PFSK-1 (cell line): ENCODE data around the gene STK10.

Experiments
- FOXP2 ChIP-seq: optimal IDR thresholded peaks from 2 replicates; pipeline ENCODE3; 2011; ENCODE audit warnings: borderline replicate concordance, control low read depth, inconsistent platforms; ENCODE audit not compliant: insufficient read depth; ENCODE audit errors: extremely low read length, extremely low read depth
- POLR2AphosphoS5 ChIP-seq: IDR thresholded peaks from 2 replicates; pipeline ENCODE4 v1.6.1; 2012; ENCODE audit warnings: low read depth, mild to moderate bottlenecking, control low read depth, low read length, moderate library complexity
- SIN3A ChIP-seq: IDR thresholded peaks from 2 replicates; pipeline ENCODE4 v1.6.1; 2012; ENCODE audit warnings: mild to moderate bottlenecking, low read length, moderate library complexity, borderline replicate concordance; ENCODE audit not compliant: insufficient read depth
- TAF1 ChIP-seq: IDR thresholded peaks from 2 replicates; pipeline ENCODE4 v1.6.1; 2012; ENCODE audit warnings: low read length, control low read depth, borderline replicate concordance; ENCODE audit not compliant: insufficient read depth
- TF ChIP-seq, protein P1 (sequence below), 2 experiments: IDR thresholded peaks; 2 replicates each; pipeline versions ENCODE4 v1.6.1 to v1.8.0; 2011 to 2012; ENCODE audit warnings: low read depth in 2 of 2, low read length in 2 of 2, control low read depth in 1 of 2, inconsistent platforms in 1 of 2, mild to moderate bottlenecking in 1 of 2, moderate library complexity in 1 of 2; ENCODE audit not compliant: insufficient read depth in 1 of 2

DNA sequence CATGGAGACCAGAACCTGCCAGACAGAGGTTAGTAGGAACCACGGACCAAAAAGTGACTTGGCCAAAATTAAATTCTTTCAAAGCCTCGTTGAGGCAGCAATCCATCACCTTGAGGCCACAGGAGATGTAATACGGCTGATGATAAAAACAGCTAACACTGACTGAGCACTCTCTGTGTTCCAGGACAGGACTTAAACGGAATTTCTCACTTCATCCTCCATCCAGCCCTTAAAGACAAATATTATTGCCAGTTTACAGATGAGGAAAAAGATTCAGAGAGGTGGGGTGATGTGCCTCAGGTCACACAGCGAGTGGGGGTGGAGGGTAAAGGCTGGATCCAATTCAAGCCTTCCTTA lies 25.1 kb downstream of the STK10 start:
- TF ChIP-seq POLR2AphosphoS5 (no peak), TAF1 (no peak), FOXP2 (no peak), SIN3A (no peak)
- TF ChIP-seq, protein P1, sequence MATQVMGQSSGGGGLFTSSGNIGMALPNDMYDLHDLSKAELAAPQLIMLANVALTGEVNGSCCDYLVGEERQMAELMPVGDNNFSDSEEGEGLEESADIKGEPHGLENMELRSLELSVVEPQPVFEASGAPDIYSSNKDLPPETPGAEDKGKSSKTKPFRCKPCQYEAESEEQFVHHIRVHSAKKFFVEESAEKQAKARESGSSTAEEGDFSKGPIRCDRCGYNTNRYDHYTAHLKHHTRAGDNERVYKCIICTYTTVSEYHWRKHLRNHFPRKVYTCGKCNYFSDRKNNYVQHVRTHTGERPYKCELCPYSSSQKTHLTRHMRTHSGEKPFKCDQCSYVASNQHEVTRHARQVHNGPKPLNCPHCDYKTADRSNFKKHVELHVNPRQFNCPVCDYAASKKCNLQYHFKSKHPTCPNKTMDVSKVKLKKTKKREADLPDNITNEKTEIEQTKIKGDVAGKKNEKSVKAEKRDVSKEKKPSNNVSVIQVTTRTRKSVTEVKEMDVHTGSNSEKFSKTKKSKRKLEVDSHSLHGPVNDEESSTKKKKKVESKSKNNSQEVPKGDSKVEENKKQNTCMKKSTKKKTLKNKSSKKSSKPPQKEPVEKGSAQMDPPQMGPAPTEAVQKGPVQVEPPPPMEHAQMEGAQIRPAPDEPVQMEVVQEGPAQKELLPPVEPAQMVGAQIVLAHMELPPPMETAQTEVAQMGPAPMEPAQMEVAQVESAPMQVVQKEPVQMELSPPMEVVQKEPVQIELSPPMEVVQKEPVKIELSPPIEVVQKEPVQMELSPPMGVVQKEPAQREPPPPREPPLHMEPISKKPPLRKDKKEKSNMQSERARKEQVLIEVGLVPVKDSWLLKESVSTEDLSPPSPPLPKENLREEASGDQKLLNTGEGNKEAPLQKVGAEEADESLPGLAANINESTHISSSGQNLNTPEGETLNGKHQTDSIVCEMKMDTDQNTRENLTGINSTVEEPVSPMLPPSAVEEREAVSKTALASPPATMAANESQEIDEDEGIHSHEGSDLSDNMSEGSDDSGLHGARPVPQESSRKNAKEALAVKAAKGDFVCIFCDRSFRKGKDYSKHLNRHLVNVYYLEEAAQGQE (IDR thresholded peaks at IDR 0.05; ENCODE audit: insufficient read depth in 1 of 2, low read depth in 2 of 2, low read length in 2 of 2), result no peak
